GM12878 (cell line): ENCODE data around the gene TRIM43.
"Not testable (repeated sequence)": the region's sequence is repeated elsewhere in the genome, so short reads cannot be mapped to it uniquely, and the experiment has no call there.

Experiments used
- ASH2L ChIP-seq: fragments of 300-600, 200-600 bp; sonication (generic); IDR thresholded peaks from 2 replicates; pipeline ENCODE4 v1.6.1; 2017; ENCODE audit warnings: low read depth, mild to moderate bottlenecking, borderline replicate concordance
- BCL3 ChIP-seq: IDR thresholded peaks from 2 replicates; pipeline ENCODE4 v1.6.1; 2011; ENCODE audit warnings: borderline replicate concordance, low read depth, mild to moderate bottlenecking, moderate library complexity, low read length; ENCODE audit not compliant: insufficient read depth, poor library complexity, severe bottlenecking
- BHLHE40 ChIP-seq, 2 experiments: fragments of 450-650 bp in 1 of 2; IDR thresholded peaks; 2 replicates each; pipeline ENCODE4 v1.6.1; 2011 to 2017; ENCODE audit warnings: low read depth in 2 of 2, borderline replicate concordance in 1 of 2, improper control_type of control experiment in 1 of 2, low read length in 1 of 2, mild to moderate bottlenecking in 1 of 2
- BMI1 ChIP-seq: fragments of 450-650 bp; IDR thresholded peaks from 2 replicates; pipeline ENCODE4 v1.6.1; 2016; ENCODE audit warnings: mild to moderate bottlenecking, moderate library complexity, borderline replicate concordance
- BRCA1 ChIP-seq: IDR thresholded peaks from 2 replicates; pipeline ENCODE4 v1.6.1; 2011; ENCODE audit warnings: low read depth, low read length, improper control_type of control experiment
- CHD1 ChIP-seq: IDR thresholded peaks from 2 replicates; pipeline ENCODE4 v1.6.1; 2012; ENCODE audit warnings: low read depth, low read length, improper control_type of control experiment
- CTCF ChIP-seq, 3 experiments: IDR thresholded peaks in 2 of 3; conservative IDR thresholded peaks in 1 of 3; 2 replicates each; pipeline ENCODE4 v1.5.1; 2011; ENCODE audit warnings: low read depth in 3 of 3, low read length in 3 of 3, mild to moderate bottlenecking in 3 of 3, control low read depth in 2 of 3, moderate library complexity in 2 of 3, inconsistent platforms in 1 of 3, mixed read lengths in 1 of 3; ENCODE audit not compliant: control insufficient read depth in 2 of 3, insufficient read depth in 1 of 3; ENCODE audit errors: extremely low read depth in 1 of 3
- EP300 ChIP-seq, 2 experiments: fragments of 150-350 bp in 1 of 2; IDR thresholded peaks; 2 replicates each; pipeline ENCODE4 v1.6.1; 2011 to 2012; ENCODE audit warnings: low read depth in 2 of 2, low read length in 2 of 2, borderline replicate concordance in 1 of 2, improper control_type of control experiment in 1 of 2, inconsistent platforms in 1 of 2; ENCODE audit not compliant: control insufficient read depth in 1 of 2
- RFX5 ChIP-seq: IDR thresholded peaks from 2 replicates; pipeline ENCODE4 v1.6.1; 2011; ENCODE audit warnings: low read depth, low read length, improper control_type of control experiment
- SMARCA5 ChIP-seq: fragments of 450-650 bp; IDR thresholded peaks from 2 replicates; pipeline ENCODE4 v1.6.1; 2017; ENCODE audit warnings: mild to moderate bottlenecking
- TCF3 ChIP-seq: IDR thresholded peaks from 2 replicates; pipeline ENCODE4 v1.6.1; 2012; ENCODE audit warnings: low read depth, mild to moderate bottlenecking, low read length, borderline replicate concordance; ENCODE audit not compliant: insufficient read depth
- ZNF217 ChIP-seq: fragments of 450-650 bp; IDR thresholded peaks from 2 replicates; pipeline ENCODE4 v1.6.1; 2017; ENCODE audit warnings: antibody characterized with exemption, mild to moderate bottlenecking
- ZZZ3 ChIP-seq: IDR thresholded peaks from 2 replicates; pipeline ENCODE4 v1.6.1; 2011; ENCODE audit warnings: low read depth; ENCODE audit not compliant: control insufficient read depth, insufficient read length

- not testable (repeated sequence) for TF ChIP-seq RFX5; BHLHE40 (IDR thresholded peaks at IDR 0.05; ENCODE audit: borderline replicate concordance in 1 of 2, low read depth in 2 of 2, low read length in 1 of 2); ZNF217; BMI1; SMARCA5; BCL3; ZZZ3; EP300 (IDR thresholded peaks at IDR 0.05; ENCODE audit: borderline replicate concordance in 1 of 2, control insufficient read depth in 1 of 2, low read depth in 2 of 2, low read length in 2 of 2); CHD1; ASH2L; BRCA1; CTCF (IDR thresholded peaks at IDR 0.05 in 2 of 3, conservative IDR thresholded peaks at IDR 0.05 in 1 of 3; ENCODE audit: control insufficient read depth in 2 of 3, extremely low read depth in 1 of 3, insufficient read depth in 1 of 3, low read depth in 3 of 3, low read length in 3 of 3); TCF3
Measured at GRCh38 chr2:95642951-95643350, 51.1 kb downstream of the TRIM43 start.
